H9 (cell line): ENCODE measurements around the gene CATSPER1. TPM values are rescaled to one million over a fixed set of nuclear protein-coding genes. Genes with fewer than 3 reads are reported as not detected.
A peak's percentile ranks its signal among the peaks of the same experiment; 100 is the strongest.

Experiments
- DNase-seq: peaks from one replicate; pipeline ENCODE4 v3.0.0-alpha.2; 2017
- H2AFZ ChIP-seq: one replicate; pipeline ENCODE4 v1.6.1; 2013; ENCODE audit warnings: mild to moderate bottlenecking, low read length, control low read depth, moderate library complexity
- H2AK5ac ChIP-seq: 2 replicates; pipeline ENCODE4 v1.6.1; 2013; ENCODE audit warnings: low read length, control low read depth, mixed read lengths; ENCODE audit not compliant: insufficient read length
- H2BK120ac ChIP-seq: one replicate; pipeline ENCODE4 v1.6.1; 2013; ENCODE audit warnings: low read depth, mild to moderate bottlenecking, low read length, control low read depth, inconsistent platforms; ENCODE audit not compliant: poor library complexity, severe bottlenecking
- H2BK12ac ChIP-seq: 2 replicates; pipeline ENCODE4 v1.6.1; 2013; ENCODE audit warnings: low read length, control low read depth, mixed read lengths, low read depth; ENCODE audit not compliant: insufficient read length
- H2BK15ac ChIP-seq: 2 replicates; pipeline ENCODE4 v1.6.1; 2013; ENCODE audit warnings: low read depth, low read length, control low read depth
- H2BK20ac ChIP-seq: one replicate; pipeline ENCODE4 v1.6.1; 2013; ENCODE audit warnings: low read depth, mild to moderate bottlenecking, low read length, control low read depth, inconsistent platforms; ENCODE audit not compliant: poor library complexity, severe bottlenecking
- H2BK5ac ChIP-seq: 2 replicates; pipeline ENCODE4 v1.6.1; 2013; ENCODE audit warnings: low read length, control low read depth, mixed read lengths; ENCODE audit not compliant: insufficient read length
- H3K14ac ChIP-seq: 2 replicates; pipeline ENCODE4 v1.6.1; 2013; ENCODE audit warnings: low read length, control low read depth; ENCODE audit not compliant: insufficient read depth
- H3K18ac ChIP-seq: 2 replicates; pipeline ENCODE4 v1.6.1; 2013; ENCODE audit warnings: low read depth, mild to moderate bottlenecking, mixed read lengths, low read length, control low read depth; ENCODE audit not compliant: insufficient read length
- H3K23ac ChIP-seq: 2 replicates; pipeline ENCODE4 v1.6.1; 2013; ENCODE audit warnings: low read length, control low read depth, mixed read lengths, low read depth; ENCODE audit not compliant: insufficient read length
- H3K23me2 ChIP-seq: 2 replicates; pipeline ENCODE4 v1.6.1; 2013; ENCODE audit warnings: low read depth, mild to moderate bottlenecking, mixed read lengths, low read length, control low read depth; ENCODE audit not compliant: insufficient read length, poor library complexity, severe bottlenecking
- H3K27ac ChIP-seq: 2 replicates; pipeline ENCODE4 v1.5.1; 2013; ENCODE audit warnings: low read length, control low read depth, mixed read lengths, low read depth; ENCODE audit not compliant: insufficient read length
- H3K27me3 ChIP-seq: 2 replicates; pipeline ENCODE4 v1.6.1; 2013; ENCODE audit warnings: low read length, control low read depth, inconsistent platforms; ENCODE audit not compliant: insufficient read depth
- H3K4ac ChIP-seq: 2 replicates; pipeline ENCODE4 v1.6.1; 2013; ENCODE audit warnings: low read depth, mild to moderate bottlenecking, control low read depth, inconsistent platforms, low read length, moderate library complexity
- H3K4me1 ChIP-seq: 2 replicates; pipeline ENCODE4 v1.6.1; 2013; ENCODE audit warnings: low read length, control low read depth, inconsistent platforms; ENCODE audit not compliant: insufficient read depth
- H3K4me2 ChIP-seq: 2 replicates; pipeline ENCODE4 v1.6.1; 2013; ENCODE audit warnings: low read length, control low read depth, mixed read lengths; ENCODE audit not compliant: insufficient read length, insufficient read depth
- H3K56ac ChIP-seq: 2 replicates; pipeline ENCODE4 v1.6.1; 2013; ENCODE audit warnings: low read depth, mild to moderate bottlenecking, mixed read lengths, low read length, control low read depth; ENCODE audit not compliant: insufficient read length
- H3K79me1 ChIP-seq: 2 replicates; pipeline ENCODE4 v1.6.1; 2013; ENCODE audit warnings: low read depth, mild to moderate bottlenecking, moderate library complexity, low read length, control low read depth, inconsistent platforms; ENCODE audit not compliant: insufficient read depth, poor library complexity, severe bottlenecking
- H3K79me2 ChIP-seq: 2 replicates; pipeline ENCODE4 v1.6.1; 2013; ENCODE audit warnings: low read length, control low read depth, inconsistent platforms; ENCODE audit not compliant: insufficient read depth
- H3K9ac ChIP-seq: 2 replicates; pipeline ENCODE4 v1.6.1; 2013; ENCODE audit warnings: low read length, control low read depth, mixed read lengths; ENCODE audit not compliant: insufficient read length; ENCODE audit errors: extremely low read depth
- H3K9me3 ChIP-seq: one replicate; pipeline ENCODE4 v1.6.1; 2013; ENCODE audit warnings: low read depth, low read length, inconsistent platforms; ENCODE audit not compliant: control insufficient read depth
- H3T11ph ChIP-seq: one replicate; pipeline ENCODE4 v1.6.1; 2013; ENCODE audit warnings: mild to moderate bottlenecking, low read length, control low read depth, inconsistent platforms
- H4K20me1 ChIP-seq: one replicate; pipeline ENCODE4 v1.6.1; 2013; ENCODE audit not compliant: control insufficient read depth, insufficient read length, insufficient read depth
- H4K5ac ChIP-seq: 2 replicates; pipeline ENCODE4 v1.6.1; 2013; ENCODE audit warnings: low read depth, mild to moderate bottlenecking, mixed read lengths, low read length, control low read depth; ENCODE audit not compliant: insufficient read length
- H4K8ac ChIP-seq: replicated peaks from 2 replicates; pipeline ENCODE4 v1.6.1; 2013; ENCODE audit warnings: low read length, control low read depth, mixed read lengths, low read depth; ENCODE audit not compliant: insufficient read length
- H4K91ac ChIP-seq: 2 replicates; pipeline ENCODE4 v1.6.1; 2013; ENCODE audit warnings: low read depth, mild to moderate bottlenecking, moderate library complexity, mixed read lengths, low read length, control low read depth; ENCODE audit not compliant: insufficient read length
- H3K27ac Mint-ChIP-seq, 3 experiments: 2 replicates in 2 of 3; 3 replicates in 1 of 3; pipeline ENCODE4 v1.8.0; 2020 to 2021; ENCODE audit warnings: mixed read lengths in 3 of 3, mild to moderate bottlenecking in 1 of 3, moderate library complexity in 1 of 3
- H3K27me3 Mint-ChIP-seq: 2 replicates; pipeline ENCODE4 v1.8.0; 2021; ENCODE audit warnings: low read depth, mild to moderate bottlenecking, moderate library complexity, mixed read lengths
- H3K36me3 Mint-ChIP-seq, 3 experiments: 2 replicates in 2 of 3; 3 replicates in 1 of 3; pipeline ENCODE4 v1.8.0; 2020 to 2021; ENCODE audit warnings: low read depth in 3 of 3, mixed read lengths in 3 of 3; ENCODE audit not compliant: insufficient read depth in 1 of 3
- H3K4me1 Mint-ChIP-seq, 2 experiments: 2 replicates each; pipeline ENCODE4 v1.8.0; 2020; ENCODE audit warnings: mixed read lengths in 2 of 2
- H3K4me3 Mint-ChIP-seq, 2 experiments: 2 replicates in 1 of 2; 3 replicates in 1 of 2; pipeline ENCODE4 v1.8.0; 2020 to 2021; ENCODE audit warnings: mild to moderate bottlenecking in 2 of 2, mixed read lengths in 2 of 2, moderate library complexity in 1 of 2
- H3K9me3 Mint-ChIP-seq, 2 experiments: 2 replicates in 1 of 2; 3 replicates in 1 of 2; pipeline ENCODE4 v1.8.0; 2020; ENCODE audit warnings: mild to moderate bottlenecking in 2 of 2, mixed read lengths in 2 of 2, moderate library complexity in 1 of 2
- CTCF ChIP-seq: fragments of 200-600 bp; sonication (generic); conservative IDR thresholded peaks from 3 replicates; pipeline ENCODE4 v1.8.0; 2021; ENCODE audit warnings: antibody characterized with exemption, mild to moderate bottlenecking
- WGBS: extraction: QIAGEN DNeasy Blood & Tissue Kit; methylation state at CpG from one replicate; pipeline ENCODE4 v1.1.7; 2013; ENCODE audit warnings: missing lambda C conversion rate, low lambda C conversion rate, mixed read lengths; ENCODE audit not compliant: insufficient read length; ENCODE audit errors: extremely low coverage; 5-methylcytosine and 5-hydroxymethylcytosine counted together
- total RNA-seq: library from RNA; stranded (reverse); gene quantifications from 2 replicates; pipeline ENCODE4 v1.2.1, GENCODE V29; 2021

The CATSPER1 gene
- total RNA-seq, 1 experiment from 2014 or later = not detected

DNA sequence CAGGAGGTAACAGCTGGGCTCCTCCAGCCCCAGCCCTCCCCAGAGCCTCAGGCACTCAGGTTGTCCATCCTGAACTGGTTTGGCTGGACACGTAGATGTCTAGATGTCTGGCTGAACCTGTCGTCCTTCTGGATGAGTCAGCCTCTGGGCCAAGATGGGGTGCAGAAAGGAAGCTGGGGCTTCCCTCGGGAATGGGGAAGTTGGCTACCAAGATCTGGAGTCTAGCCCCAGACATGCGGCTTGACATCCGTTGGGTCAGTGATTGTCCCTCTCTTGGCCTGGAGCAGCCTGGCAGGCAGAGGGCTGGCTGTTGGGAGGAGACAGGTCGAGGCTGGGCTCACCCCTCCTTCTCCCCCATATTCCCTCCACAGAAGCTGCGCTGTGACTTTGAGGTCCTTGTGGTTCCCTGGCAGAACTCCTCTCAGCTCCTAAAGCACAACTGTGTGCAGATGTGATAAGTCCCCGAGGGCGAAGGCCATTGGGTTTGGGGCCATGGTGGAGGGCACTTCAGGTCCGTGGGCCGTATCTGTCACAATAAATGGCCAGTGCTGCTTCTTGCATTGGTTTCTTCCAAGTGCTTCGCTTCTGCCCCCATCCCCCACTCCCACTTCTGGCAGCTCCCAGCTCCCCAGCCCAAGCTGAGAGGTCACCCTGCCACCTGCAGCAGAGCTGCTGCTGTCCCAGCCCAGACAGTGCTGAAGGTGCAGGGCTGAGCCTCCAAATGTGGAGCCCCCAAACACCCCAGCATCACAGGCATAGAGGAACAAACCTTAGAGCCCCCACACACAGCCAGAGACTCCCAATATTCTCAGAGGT is 13.1 kb downstream of the CATSPER1 start:
- no peak for DNase-seq

More for the DNA sequence above, 13.1 kb downstream of the CATSPER1 start:
- Mint-ChIP-seq H3K9me3 (no peaks in the 10 kb centered on the region), H3K4me1 (peaks cover under 1 to 13% of the 10 kb centered on the region in 2 experiments; a peak in 3 of 4 replicates), H3K27ac (peak overlapping the region in 1 of 3 experiments; percentile 62; a peak in 1 of 7 replicates), H3K4me3 (no peak overlapping the region), H3K27me3 (no peaks in the 10 kb centered on the region; the same call in 1 of the 2 replicates), H3K36me3 (no peaks in the 10 kb centered on the region)
- Histone ChIP-seq H3K9ac (no peak overlapping the region), H4K8ac (no peak overlapping the region), H3K9me3 (no peaks in the 10 kb centered on the region), H3K79me2 (no peaks in the 10 kb centered on the region), H2AK5ac (no peak overlapping the region), H2BK20ac (no peak overlapping the region), H3K18ac (no peak overlapping the region), H3K23ac (no peak overlapping the region), H2BK120ac (no peak overlapping the region), H3K56ac (no peak overlapping the region), H3K27me3 (peaks cover 4% of the 10 kb centered on the region; the same call in 1 of the 2 replicates), H3T11ph (no peak overlapping the region), H2AFZ (no peak overlapping the region), H3K14ac (no peak overlapping the region; the same call in 1 of the 2 replicates), H3K23me2 (peaks cover 8% of the 10 kb centered on the region), H3K79me1 (no peaks in the 10 kb centered on the region), H4K91ac (no peak overlapping the region), H2BK15ac (no peak overlapping the region), H3K4ac (no peak overlapping the region), H2BK12ac (no peak overlapping the region), H3K4me2 (no peak overlapping the region), H4K5ac (no peak overlapping the region), H4K20me1 (no peaks in the 10 kb centered on the region), H2BK5ac (no peak overlapping the region), H3K4me1 (no peaks in the 10 kb centered on the region), H3K27ac (no peak overlapping the region)
- WGBS = no CpG with 5 or more reads among the region's 12 CpGs
- no peak for TF ChIP-seq CTCF
